CD8-positive, alpha-beta memory T cell (primary cell): ENCODE data around the gene FBXL13. TPM values are rescaled to one million over a fixed set of nuclear protein-coding genes. Genes with fewer than 3 reads are reported as not detected.
"Not testable (repeated sequence)": the region's sequence is repeated elsewhere in the genome, so short reads cannot be mapped to it uniquely, and the experiment has no call there.

Source experiments
- CTCF ChIA-PET: fragments of 350-600 bp; sonication (Branson Sonifier 250); formaldehyde crosslinking; loops from one replicate; lab custom pipeline; 2021; ENCODE audit warnings: antibody characterized with exemption; lab: Charles Lee
- POLR2A ChIA-PET: fragments of 350-600 bp; sonication (Branson Sonifier 250); formaldehyde crosslinking; loops from one replicate; lab custom pipeline; 2021; ENCODE audit warnings: antibody characterized with exemption; lab: Charles Lee
- DNase-seq, 5 donors: peaks; one replicate each; pipeline versions ENCODE4 v3.0.0 to v3.0.0-alpha.2; 2020 to 2022; ENCODE audit warnings: mixed read lengths in 1 of 5
- H3K27ac ChIP-seq: one replicate; pipeline ENCODE4 v1.7.0; 2013; ENCODE audit warnings: low read depth, mild to moderate bottlenecking, low read length, moderate library complexity
- H3K27me3 ChIP-seq: 2 replicates; pipeline ENCODE4 v1.7.0; 2013; ENCODE audit warnings: low read length, mild to moderate bottlenecking; ENCODE audit not compliant: insufficient read depth, poor library complexity, severe bottlenecking
- H3K36me3 ChIP-seq: 2 replicates; pipeline ENCODE4 v1.7.0; 2013; ENCODE audit warnings: mild to moderate bottlenecking, low read length, moderate library complexity; ENCODE audit not compliant: insufficient read depth
- H3K4me1 ChIP-seq: 2 replicates; pipeline ENCODE4 v1.7.0; 2013; ENCODE audit warnings: mild to moderate bottlenecking, low read length, moderate library complexity; ENCODE audit not compliant: insufficient read depth
- H3K4me3 ChIP-seq: 2 replicates; pipeline ENCODE4 v1.7.0; 2013; ENCODE audit warnings: mild to moderate bottlenecking, low read length
- H3K9me3 ChIP-seq: 2 replicates; pipeline ENCODE4 v1.7.0; 2013; ENCODE audit warnings: mild to moderate bottlenecking, low read length
- H3K27ac Mint-ChIP-seq, 8 donors: one replicate each; pipeline ENCODE4 v1.8.0; 2020 to 2021; ENCODE audit warnings: mixed read lengths in 8 of 8, mild to moderate bottlenecking in 6 of 8, inconsistent platforms in 3 of 8, moderate library complexity in 3 of 8
- H3K27me3 Mint-ChIP-seq, 2 donors: one replicate each; pipeline ENCODE4 v1.8.0; 2020 to 2021; ENCODE audit warnings: mixed read lengths in 2 of 2, mild to moderate bottlenecking in 1 of 2, moderate library complexity in 1 of 2
- H3K36me3 Mint-ChIP-seq, 3 donors: one replicate each; pipeline ENCODE4 v1.8.0; 2020 to 2021; ENCODE audit warnings: mixed read lengths in 3 of 3, inconsistent platforms in 1 of 3, mild to moderate bottlenecking in 1 of 3
- H3K4me1 Mint-ChIP-seq, 3 donors: one replicate each; pipeline ENCODE4 v1.8.0; 2020 to 2021; ENCODE audit warnings: mixed read lengths in 3 of 3, inconsistent platforms in 1 of 3, mild to moderate bottlenecking in 1 of 3
- H3K4me3 Mint-ChIP-seq, 7 donors: one replicate each; pipeline ENCODE4 v1.8.0; 2020 to 2021; ENCODE audit warnings: mixed read lengths in 7 of 7, mild to moderate bottlenecking in 6 of 7, moderate library complexity in 4 of 7, inconsistent platforms in 2 of 7
- H3K9me3 Mint-ChIP-seq, 5 donors: one replicate each; pipeline ENCODE4 v1.8.0; 2020 to 2022; ENCODE audit warnings: mixed read lengths in 5 of 5, mild to moderate bottlenecking in 3 of 5, moderate library complexity in 2 of 5, inconsistent platforms in 1 of 5
- polyA plus RNA-seq: library from polyadenylated mRNA; unstranded; fragments of 300-500 nt; fragmentation: Illumina TruSeq; gene quantifications from one replicate; pipeline ENCODE4 v1.2.3, GENCODE V29; 2021
- total RNA-seq, 2 experiments: library from RNA; stranded (reverse); gene quantifications; one replicate each; pipeline ENCODE4 v1.2.3, GENCODE V29; 2021

Gene FBXL13
- total and polyA plus RNA-seq, 3 experiments from 2014 or later: 0.43 to 0.66 (median 0.62) TPM

- Mint-ChIP-seq H3K9me3 (peaks cover 0 to 12% (median 6%) of the 10 kb centered on the region in 5 donors), H3K36me3 (peaks cover under 1 to 14% (median under 1%) of the 10 kb centered on the region in 3 donors)
- DNase-seq, H3K27ac Mint-ChIP-seq, H3K4me3 Mint-ChIP-seq, H3K27me3 ChIP-seq, H3K36me3 ChIP-seq, H3K4me3 ChIP-seq, H3K27me3 Mint-ChIP-seq, CTCF ChIA-PET, H3K9me3 ChIP-seq, H3K4me1 ChIP-seq, H3K4me1 Mint-ChIP-seq, POLR2A ChIA-PET: not testable (repeated sequence)
- peak overlapping the region; percentile 64 for H3K27ac ChIP-seq
Observed at GRCh38 chr7:103037823-103038739, 36.5 kb downstream of the FBXL13 start.

GRCh38 chr7:103037476-103037822 is 37.1 kb downstream of the FBXL13 start:
- Mint-ChIP-seq H3K9me3 (peaks cover 0 to 6% (median under 1%) of the 10 kb centered on the region in 5 donors), H3K36me3 (peaks cover 0 to 8% (median 0%) of the 10 kb centered on the region in 3 donors), H3K27ac (no peak overlapping the region), H3K27me3 (peaks cover 3 to 4% of the 10 kb centered on the region in 2 donors), H3K4me1 (no peaks in the 10 kb centered on the region), H3K4me3 (no peak overlapping the region)
- no peaks in the 10 kb centered on the region for H3K27me3 ChIP-seq
- H3K4me1 ChIP-seq: no peaks in the 10 kb centered on the region
- DNase-seq: no peak
- H3K4me3 ChIP-seq: no peak overlapping the region
- CTCF ChIA-PET: no interaction called here
- H3K9me3 ChIP-seq: no peaks in the 10 kb centered on the region
- POLR2A ChIA-PET: no interaction called here
- H3K36me3 ChIP-seq: no peaks in the 10 kb centered on the region
- no peak overlapping the region for H3K27ac ChIP-seq

GRCh38 chr7:103034318-103034717 is 40.3 kb downstream of the FBXL13 start:
- H3K27ac Mint-ChIP-seq, H3K27me3 Mint-ChIP-seq, H3K27me3 ChIP-seq, H3K27ac ChIP-seq, H3K36me3 ChIP-seq, DNase-seq, H3K4me1 ChIP-seq, H3K9me3 ChIP-seq, H3K4me1 Mint-ChIP-seq, H3K4me3 ChIP-seq, H3K4me3 Mint-ChIP-seq, H3K36me3 Mint-ChIP-seq, POLR2A ChIA-PET, H3K9me3 Mint-ChIP-seq, CTCF ChIA-PET: not testable (repeated sequence)

GRCh38 chr7:103031781-103032180 is 42.8 kb downstream of the FBXL13 start:
- CTCF ChIA-PET: no interaction called here
- no peaks in the 10 kb centered on the region for H3K4me1 Mint-ChIP-seq

GRCh38 chr7:103031024-103031423 is 43.6 kb downstream of the FBXL13 start:
- Mint-ChIP-seq H3K27ac (no peak overlapping the region), H3K27me3 (peaks cover 0 to 9% of the 10 kb centered on the region in 2 donors), H3K9me3 (no peaks in the 10 kb centered on the region), H3K4me1 (no peaks in the 10 kb centered on the region), H3K4me3 (no peak overlapping the region), H3K36me3 (no peaks in the 10 kb centered on the region)
- Histone ChIP-seq H3K9me3 (no peaks in the 10 kb centered on the region), H3K27me3 (no peaks in the 10 kb centered on the region), H3K4me3 (no peak overlapping the region), H3K27ac (no peak overlapping the region), H3K4me1 (no peaks in the 10 kb centered on the region), H3K36me3 (no peaks in the 10 kb centered on the region)
- ChIA-PET POLR2A (no interaction called here), CTCF (no interaction called here)
- no peak for DNase-seq

More at GRCh38 chr7:103031781-103032180, 42.8 kb downstream of the FBXL13 start:
- Histone ChIP-seq H3K27ac (no peak overlapping the region), H3K27me3 (no peaks in the 10 kb centered on the region), H3K36me3 (no peaks in the 10 kb centered on the region), H3K4me1 (no peaks in the 10 kb centered on the region), H3K4me3 (no peak overlapping the region), H3K9me3 (no peaks in the 10 kb centered on the region)
- Mint-ChIP-seq H3K27ac (no peak overlapping the region), H3K9me3 (no peaks in the 10 kb centered on the region), H3K4me3 (no peak overlapping the region), H3K36me3 (no peaks in the 10 kb centered on the region), H3K27me3 (peaks cover 0 to 9% of the 10 kb centered on the region in 2 donors)
- POLR2A ChIA-PET: no interaction called here
- no peak for DNase-seq

GRCh38 chr7:103025341-103025740 is 49.3 kb downstream of the FBXL13 start:
- Histone ChIP-seq H3K27me3 (no peaks in the 10 kb centered on the region), H3K27ac (no peak overlapping the region), H3K4me1 (no peaks in the 10 kb centered on the region), H3K4me3 (no peak overlapping the region), H3K36me3 (no peaks in the 10 kb centered on the region), H3K9me3 (no peaks in the 10 kb centered on the region)
- CTCF ChIA-PET: no interaction called here
- Mint-ChIP-seq H3K4me1 (peaks cover 0 to 7% (median 2%) of the 10 kb centered on the region in 3 donors), H3K27ac (peak overlapping the region in 2 of 8 donors; percentile 22 to 51), H3K36me3 (peaks cover 0 to 15% (median 3%) of the 10 kb centered on the region in 3 donors), H3K9me3 (peaks cover 0 to 16% (median 10%) of the 10 kb centered on the region in 5 donors), H3K4me3 (no peak overlapping the region), H3K27me3 (peaks cover 0 to 5% of the 10 kb centered on the region in 2 donors)
- POLR2A ChIA-PET: no interaction called here
- no peak for DNase-seq

GRCh38 chr7:103023578-103023977 is 51.0 kb downstream of the FBXL13 start:
- CTCF ChIA-PET, H3K9me3 ChIP-seq, H3K27me3 ChIP-seq, H3K4me1 ChIP-seq, H3K27ac Mint-ChIP-seq, H3K36me3 ChIP-seq, H3K4me1 Mint-ChIP-seq, H3K4me3 ChIP-seq, DNase-seq, H3K27me3 Mint-ChIP-seq, POLR2A ChIA-PET, H3K4me3 Mint-ChIP-seq, H3K27ac ChIP-seq: not testable (repeated sequence)
- Mint-ChIP-seq H3K36me3 (peaks cover 0 to 30% (median 4%) of the 10 kb centered on the region in 3 donors), H3K9me3 (peaks cover 2 to 19% (median 14%) of the 10 kb centered on the region in 5 donors)

GRCh38 chr7:103021490-103021889 is 53.1 kb downstream of the FBXL13 start:
- H3K27ac ChIP-seq, H3K36me3 ChIP-seq, CTCF ChIA-PET, H3K27me3 ChIP-seq, H3K4me3 ChIP-seq, POLR2A ChIA-PET, H3K27ac Mint-ChIP-seq, H3K4me1 ChIP-seq, H3K27me3 Mint-ChIP-seq, DNase-seq, H3K4me1 Mint-ChIP-seq, H3K4me3 Mint-ChIP-seq, H3K9me3 ChIP-seq: not testable (repeated sequence)
- Mint-ChIP-seq H3K36me3 (peaks cover 0 to 35% (median 4%) of the 10 kb centered on the region in 3 donors), H3K9me3 (peaks cover 2 to 19% (median 14%) of the 10 kb centered on the region in 5 donors)
